ENCODE results near the gene LSM2. TPM values are rescaled to one million over a fixed set of nuclear protein-coding genes. Genes with fewer than 3 reads are reported as not detected.
A peak's percentile ranks its signal among the peaks of the same experiment; 100 is the strongest.

LSM2 gene
- polyA plus RNA-seq, 1 donor from 2014 or later, result 68.5 TPM

DNA sequence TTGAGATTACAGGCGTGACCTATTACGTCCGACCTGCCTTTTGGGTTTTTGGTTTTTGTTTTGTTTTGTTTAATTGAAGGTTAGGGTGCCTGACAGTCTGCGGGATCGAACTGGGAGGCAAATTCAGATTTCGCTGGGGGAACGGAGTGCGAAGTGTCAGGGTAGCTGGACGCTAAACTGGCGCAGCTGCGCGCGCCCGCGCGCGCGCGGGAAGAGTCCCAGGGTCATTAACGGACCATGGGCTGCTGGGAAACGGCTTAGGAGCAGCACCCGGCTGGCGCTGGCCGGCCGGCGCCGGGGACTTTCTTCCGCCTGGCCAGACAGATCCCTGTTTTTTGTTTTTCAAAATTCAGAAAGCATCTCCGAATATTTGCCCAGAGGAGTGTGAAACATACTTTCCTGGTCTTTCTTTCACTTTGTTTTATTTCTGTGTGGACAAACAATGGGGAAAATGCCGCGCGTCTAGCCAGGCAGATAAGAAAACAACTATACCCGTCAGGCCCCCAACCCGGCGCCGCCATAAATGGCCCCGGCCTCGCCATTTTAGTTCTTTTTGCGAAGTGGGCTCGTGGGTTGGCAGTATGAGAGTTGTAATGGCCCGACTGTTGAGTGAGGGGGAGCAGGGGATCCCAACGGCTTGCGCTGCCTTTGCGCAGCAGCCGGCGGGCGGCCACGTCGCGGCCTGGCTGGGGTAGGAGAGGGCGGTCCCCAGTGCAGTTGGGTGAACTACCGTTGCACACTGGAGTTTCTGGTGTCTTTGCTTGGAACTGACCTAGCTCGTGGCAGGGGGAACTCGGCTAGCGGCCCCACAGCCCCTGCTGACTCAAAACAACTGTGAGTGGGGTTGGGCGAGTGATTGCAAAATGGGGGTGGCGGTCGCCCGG lies 27.8 kb upstream of the LSM2 start:
- H3K9me2 ChIP-seq (ENCODE audit: insufficient read depth, low read length), result no peaks in the 10 kb centered on the region
- no peaks in the 10 kb centered on the region for H3F3A ChIP-seq (ENCODE audit: insufficient read depth, low read length, poor library complexity, severe bottlenecking)
- H2AFZ ChIP-seq (ENCODE audit: low read depth, low read length), result peak overlapping the region; percentile 65
- H4K20me1 ChIP-seq (ENCODE audit: insufficient read depth), result no peaks in the 10 kb centered on the region
- H3K79me2 ChIP-seq (replicated peaks; ENCODE audit: insufficient read depth, low read length), result peaks cover 54% of the 10 kb centered on the region
- H3K9me3 ChIP-seq (ENCODE audit: low read length), result no peaks in the 10 kb centered on the region
- TF ChIP-seq, protein P1, sequence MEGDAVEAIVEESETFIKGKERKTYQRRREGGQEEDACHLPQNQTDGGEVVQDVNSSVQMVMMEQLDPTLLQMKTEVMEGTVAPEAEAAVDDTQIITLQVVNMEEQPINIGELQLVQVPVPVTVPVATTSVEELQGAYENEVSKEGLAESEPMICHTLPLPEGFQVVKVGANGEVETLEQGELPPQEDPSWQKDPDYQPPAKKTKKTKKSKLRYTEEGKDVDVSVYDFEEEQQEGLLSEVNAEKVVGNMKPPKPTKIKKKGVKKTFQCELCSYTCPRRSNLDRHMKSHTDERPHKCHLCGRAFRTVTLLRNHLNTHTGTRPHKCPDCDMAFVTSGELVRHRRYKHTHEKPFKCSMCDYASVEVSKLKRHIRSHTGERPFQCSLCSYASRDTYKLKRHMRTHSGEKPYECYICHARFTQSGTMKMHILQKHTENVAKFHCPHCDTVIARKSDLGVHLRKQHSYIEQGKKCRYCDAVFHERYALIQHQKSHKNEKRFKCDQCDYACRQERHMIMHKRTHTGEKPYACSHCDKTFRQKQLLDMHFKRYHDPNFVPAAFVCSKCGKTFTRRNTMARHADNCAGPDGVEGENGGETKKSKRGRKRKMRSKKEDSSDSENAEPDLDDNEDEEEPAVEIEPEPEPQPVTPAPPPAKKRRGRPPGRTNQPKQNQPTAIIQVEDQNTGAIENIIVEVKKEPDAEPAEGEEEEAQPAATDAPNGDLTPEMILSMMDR (IDR thresholded peaks at IDR 0.05; ENCODE audit: poor library complexity, severe bottlenecking), result no peak
- TF ChIP-seq SMC3 (conservative IDR thresholded peaks at IDR 0.05; ENCODE audit: poor library complexity) (peak; percentile 44), EZH2 (IDR thresholded peaks at IDR 0.05; ENCODE audit: borderline replicate concordance, insufficient read depth, low read length, poor library complexity, severe bottlenecking) (no peak), RAD21 (conservative IDR thresholded peaks at IDR 0.05) (peak; percentile 5), POLR2AphosphoS5 (IDR thresholded peaks at IDR 0.05) (peak; percentile 95), REST (IDR thresholded peaks at IDR 0.05; ENCODE audit: borderline replicate concordance) (peak; percentile 57), TAF1 (IDR thresholded peaks at IDR 0.05; ENCODE audit: low read depth) (peak; percentile 88), EP300 (conservative IDR thresholded peaks at IDR 0.05; ENCODE audit: poor library complexity, severe bottlenecking) (peak; percentile 44), MXI1 (conservative IDR thresholded peaks at IDR 0.05; ENCODE audit: poor library complexity, severe bottlenecking) (peak; percentile 84)
- H3K4me2 ChIP-seq (ENCODE audit: low read length), result peak overlapping the region; percentile 90
- peak overlapping the region; percentile 98 for H3K4me3 ChIP-seq (ENCODE audit: low read length)
- H3K27me3 ChIP-seq (ENCODE audit: insufficient read depth, low read depth, low read length), result no peaks in the 10 kb centered on the region
- H3K36me3 ChIP-seq (ENCODE audit: insufficient read depth, low read length), result peaks cover 4% of the 10 kb centered on the region
- peak overlapping the region; percentile 98 for H3K9ac ChIP-seq (ENCODE audit: low read length)
- peak overlapping the region; percentile 94 for H3K27ac ChIP-seq (ENCODE audit: low read length)

DNA sequence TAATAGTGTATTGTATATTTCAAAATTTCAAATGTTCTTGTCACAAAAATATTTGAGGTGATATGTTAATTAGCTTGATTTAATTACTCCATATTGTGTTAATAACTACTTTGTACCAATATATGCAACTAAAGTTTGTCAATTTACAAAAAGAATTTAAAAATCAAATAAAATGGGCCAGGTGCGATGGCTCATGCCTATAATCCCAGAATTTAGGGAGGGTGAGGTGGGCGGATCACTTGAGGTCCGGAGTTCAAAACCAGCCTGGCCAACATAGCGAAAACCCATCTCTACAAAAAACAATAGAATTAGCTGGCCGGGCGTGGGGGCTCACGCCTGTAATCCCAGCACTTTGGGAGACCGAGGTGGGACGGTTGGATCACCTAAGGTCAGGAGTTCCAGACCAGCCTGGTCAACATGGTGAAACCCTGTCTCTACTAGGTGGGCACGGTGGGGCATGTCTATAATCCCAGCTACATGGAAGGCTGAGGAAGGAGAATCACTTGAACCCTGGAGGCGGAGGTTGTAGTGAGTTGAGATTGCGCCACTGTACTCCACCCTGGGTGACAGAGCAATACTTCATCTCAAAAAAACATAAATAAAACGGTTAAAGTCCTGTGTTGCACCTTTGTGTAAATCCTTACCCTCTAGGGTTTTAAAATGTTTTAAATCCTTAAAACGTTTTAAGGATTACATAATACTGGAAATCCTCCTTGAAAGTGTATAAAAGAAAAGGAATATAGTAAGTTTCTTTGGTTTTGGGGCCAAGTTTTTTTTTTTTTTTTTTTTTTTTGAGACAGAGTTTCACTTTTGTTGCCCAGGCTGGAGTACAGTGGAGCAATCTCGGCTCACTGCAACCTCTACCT lies 24.8 kb upstream of the LSM2 start:
- Histone ChIP-seq H3K9ac (ENCODE audit: low read length) (no peak overlapping the region), H3K9me2 (ENCODE audit: insufficient read depth, low read length) (no peaks in the 10 kb centered on the region), H3K79me2 (replicated peaks; ENCODE audit: insufficient read depth, low read length) (peaks cover 45% of the 10 kb centered on the region), H3K9me3 (ENCODE audit: low read length) (no peaks in the 10 kb centered on the region), H3K27me3 (ENCODE audit: insufficient read depth, low read depth, low read length) (no peaks in the 10 kb centered on the region), H3K4me3 (ENCODE audit: low read length) (peak overlapping the region; percentile 72), H2AFZ (ENCODE audit: low read depth, low read length) (no peak overlapping the region), H3K36me3 (ENCODE audit: insufficient read depth, low read length) (no peaks in the 10 kb centered on the region), H3K4me2 (ENCODE audit: low read length) (peak overlapping the region; percentile 62), H3K27ac (ENCODE audit: low read length) (no peak overlapping the region), H3F3A (ENCODE audit: insufficient read depth, low read length, poor library complexity, severe bottlenecking) (peaks cover 1% of the 10 kb centered on the region), H4K20me1 (ENCODE audit: insufficient read depth) (no peaks in the 10 kb centered on the region)
- TF ChIP-seq EZH2 (IDR thresholded peaks at IDR 0.05; ENCODE audit: borderline replicate concordance, insufficient read depth, low read length, poor library complexity, severe bottlenecking) (no peak), REST (IDR thresholded peaks at IDR 0.05; ENCODE audit: borderline replicate concordance) (no peak), SMC3 (conservative IDR thresholded peaks at IDR 0.05; ENCODE audit: poor library complexity) (no peak), MXI1 (conservative IDR thresholded peaks at IDR 0.05; ENCODE audit: poor library complexity, severe bottlenecking) (no peak), TAF1 (IDR thresholded peaks at IDR 0.05; ENCODE audit: low read depth) (no peak), POLR2AphosphoS5 (IDR thresholded peaks at IDR 0.05) (no peak), RAD21 (conservative IDR thresholded peaks at IDR 0.05) (no peak), EP300 (conservative IDR thresholded peaks at IDR 0.05; ENCODE audit: poor library complexity, severe bottlenecking) (no peak)
- TF ChIP-seq, protein P1 (IDR thresholded peaks at IDR 0.05; ENCODE audit: poor library complexity, severe bottlenecking), result no peak
